H1 (cell line): ENCODE measurements around the gene CREB1. TPM values are rescaled to one million over a fixed set of nuclear protein-coding genes. Genes with fewer than 3 reads are reported as not detected.

Source experiments
- CTCF ChIA-PET: fragments of 300-600 bp; sonication (Branson Sonifier 250); formaldehyde crosslinking; loops from one replicate; lab custom pipeline; 2021; ENCODE audit not compliant: partially characterized antibody; lab: Charles Lee
- POLR2A ChIA-PET: fragments of 300-600 bp; sonication (Branson Sonifier 250); formaldehyde crosslinking; loops from one replicate; lab custom pipeline; 2021; ENCODE audit warnings: inconsistent platforms; ENCODE audit not compliant: partially characterized antibody; lab: Charles Lee
- DNase-seq, 2 experiments: peaks; one replicate each; pipeline versions ENCODE4 v3.0.0 to v3.0.0-alpha.2; 2010 to 2022; ENCODE audit warnings: low spot score in 2 of 2, low read depth in 1 of 2, mixed read lengths in 1 of 2
- FAIRE-seq: peaks from 2 replicates; lab custom pipeline; 2011; peaks lifted over from hg19 to GRCh38; lab: Jason Lieb, UNC
- H2AFZ ChIP-seq: 2 replicates; pipeline ENCODE4 v1.8.1; 2012; ENCODE audit warnings: low read length, inconsistent platforms
- H2AK5ac ChIP-seq: 2 replicates; pipeline ENCODE4 v1.6.1; 2013; ENCODE audit warnings: low read depth, low read length
- H2BK120ac ChIP-seq: replicated peaks from 2 replicates; pipeline ENCODE3; 2013; ENCODE audit warnings: low read depth, low read length, inconsistent platforms
- H2BK12ac ChIP-seq: 2 replicates; pipeline ENCODE4 v1.6.1; 2013; ENCODE audit warnings: low read depth, low read length
- H2BK15ac ChIP-seq: 2 replicates; pipeline ENCODE4 v1.6.1; 2013; ENCODE audit warnings: low read length
- H2BK20ac ChIP-seq: 2 replicates; pipeline ENCODE4 v1.6.1; 2013; ENCODE audit warnings: low read length
- H2BK5ac ChIP-seq: 2 replicates; pipeline ENCODE4 v1.6.1; 2013; ENCODE audit warnings: low read depth, low read length
- H3K14ac ChIP-seq: 2 replicates; pipeline ENCODE4 v1.6.1; 2013; ENCODE audit warnings: inconsistent platforms; ENCODE audit not compliant: insufficient read length
- H3K18ac ChIP-seq: 2 replicates; pipeline ENCODE4 v1.6.1; 2013; ENCODE audit warnings: low read length; ENCODE audit errors: extremely low read depth
- H3K23ac ChIP-seq: 2 replicates; pipeline ENCODE4 v1.6.1; 2013; ENCODE audit warnings: inconsistent platforms; ENCODE audit not compliant: insufficient read length
- H3K23me2 ChIP-seq: 2 replicates; pipeline ENCODE4 v1.6.1; 2013; ENCODE audit warnings: low read depth, low read length
- H3K27ac ChIP-seq: 2 replicates; pipeline ENCODE4 v1.6.1; 2011; ENCODE audit warnings: low read depth, low read length, inconsistent platforms
- H3K27me3 ChIP-seq, 4 experiments: replicated peaks in 1 of 4; 1 replicate in 1 of 4; 2 replicates in 3 of 4; pipeline versions ENCODE4 v1.6.1 to v1.8.1; 2011 to 2013; ENCODE audit warnings: low read length in 3 of 4, mild to moderate bottlenecking in 3 of 4, inconsistent platforms in 2 of 4, mixed read lengths in 2 of 4, moderate library complexity in 1 of 4; ENCODE audit not compliant: control insufficient read depth in 3 of 4, insufficient read depth in 3 of 4; ENCODE audit errors: extremely low read depth in 1 of 4
- H3K36me3 ChIP-seq, 4 experiments: 2 replicates each; pipeline versions ENCODE4 v1.6.1 to v1.8.1; 2011 to 2013; ENCODE audit warnings: mild to moderate bottlenecking in 4 of 4, low read length in 3 of 4, moderate library complexity in 2 of 4, control low read depth in 1 of 4, inconsistent platforms in 1 of 4; ENCODE audit not compliant: insufficient read depth in 4 of 4, control insufficient read depth in 2 of 4
- H3K4ac ChIP-seq: replicated peaks from 2 replicates; pipeline ENCODE3; 2013; ENCODE audit warnings: low read length, low read depth, mixed read lengths, inconsistent platforms; ENCODE audit not compliant: insufficient read length
- H3K4me1 ChIP-seq, 4 experiments: replicated peaks in 1 of 4; 1 replicate in 1 of 4; 2 replicates in 3 of 4; pipeline versions ENCODE4 v1.6.1 to v1.8.1; 2011 to 2013; ENCODE audit warnings: low read length in 3 of 4, inconsistent platforms in 2 of 4, mixed read lengths in 1 of 4; ENCODE audit not compliant: insufficient read depth in 4 of 4, control insufficient read depth in 3 of 4
- H3K4me2 ChIP-seq, 2 experiments: 2 replicates each; pipeline versions ENCODE4 v1.6.1 to v1.8.1; 2011 to 2013; ENCODE audit warnings: low read depth in 2 of 2, low read length in 2 of 2, control low read depth in 1 of 2, inconsistent platforms in 1 of 2, mild to moderate bottlenecking in 1 of 2; ENCODE audit not compliant: insufficient read depth in 1 of 2
- H3K4me3 ChIP-seq, 4 experiments: fragments of 200-600, 300-600 bp in 1 of 4; sonication (generic), shearing (Covaris generic), sonication (Bioruptor Twin) in 1 of 4; 2 replicates each; pipeline versions ENCODE4 v1.5.1 to v1.8.1; 2011 to 2016; ENCODE audit warnings: low read length in 4 of 4, low read depth in 3 of 4, control low read depth in 2 of 4, inconsistent platforms in 2 of 4, mild to moderate bottlenecking in 2 of 4, mixed read lengths in 1 of 4, moderate library complexity in 1 of 4; ENCODE audit not compliant: insufficient read depth in 2 of 4; ENCODE audit errors: extremely low read depth in 1 of 4
- H3K56ac ChIP-seq: replicated peaks from 2 replicates; pipeline ENCODE3; 2013; ENCODE audit warnings: low read depth, mild to moderate bottlenecking, mixed read lengths, low read length, inconsistent platforms; ENCODE audit not compliant: insufficient read length
- H3K79me1 ChIP-seq: 2 replicates; pipeline ENCODE4 v1.6.1; 2013; ENCODE audit warnings: low read depth, low read length, control low read depth
- H3K79me2 ChIP-seq, 2 experiments: 2 replicates each; pipeline versions ENCODE4 v1.6.1 to v1.8.1; 2012 to 2013; ENCODE audit warnings: low read length in 2 of 2, mild to moderate bottlenecking in 2 of 2, inconsistent platforms in 1 of 2; ENCODE audit not compliant: insufficient read depth in 2 of 2, control insufficient read depth in 1 of 2
- H3K9ac ChIP-seq, 4 experiments: replicated peaks in 1 of 4; 1 replicate in 1 of 4; 2 replicates in 3 of 4; pipeline versions ENCODE4 v1.6.1 to v1.8.1; 2011 to 2013; ENCODE audit warnings: low read depth in 3 of 4, low read length in 3 of 4, control low read depth in 2 of 4, mild to moderate bottlenecking in 2 of 4, moderate library complexity in 2 of 4, inconsistent platforms in 1 of 4; ENCODE audit errors: extremely low read depth in 1 of 4
- H3K9me3 ChIP-seq, 2 experiments: 2 replicates each; pipeline versions ENCODE4 v1.6.1 to v1.8.1; 2012 to 2013; ENCODE audit warnings: mild to moderate bottlenecking in 2 of 2, moderate library complexity in 2 of 2, control low read depth in 1 of 2, inconsistent platforms in 1 of 2, low read depth in 1 of 2, low read length in 1 of 2, mixed read lengths in 1 of 2; ENCODE audit not compliant: insufficient read depth in 2 of 2
- H4K20me1 ChIP-seq, 2 experiments: replicated peaks in 1 of 2; 2 replicates each; pipeline versions ENCODE3 to v1.8.1; 2011 to 2013; ENCODE audit warnings: inconsistent platforms in 2 of 2, low read length in 2 of 2, mild to moderate bottlenecking in 1 of 2; ENCODE audit not compliant: insufficient read depth in 2 of 2, control insufficient read depth in 1 of 2
- H4K5ac ChIP-seq: 2 replicates; pipeline ENCODE4 v1.6.1; 2013; ENCODE audit warnings: low read length, low read depth, mixed read lengths, inconsistent platforms; ENCODE audit not compliant: insufficient read length
- H4K8ac ChIP-seq: 2 replicates; pipeline ENCODE4 v1.8.0; 2013; ENCODE audit warnings: mild to moderate bottlenecking, moderate library complexity, low read length, inconsistent platforms; ENCODE audit not compliant: insufficient read depth; ENCODE audit errors: extremely low read depth
- H4K91ac ChIP-seq: replicated peaks from 2 replicates; pipeline ENCODE3; 2013; ENCODE audit warnings: low read length, mixed read lengths, inconsistent platforms; ENCODE audit not compliant: insufficient read length
- BCL11A ChIP-seq, 2 experiments: IDR thresholded peaks; one replicate each; pipeline ENCODE4 v1.6.1; 2011; ENCODE audit warnings: low read depth in 2 of 2, low read length in 2 of 2, mild to moderate bottlenecking in 2 of 2
- BRCA1 ChIP-seq: IDR thresholded peaks from 2 replicates; pipeline ENCODE4 v1.6.1; 2012; ENCODE audit warnings: low read depth, low read length, improper control_type of control experiment
- CHD1 ChIP-seq: IDR thresholded peaks from 2 replicates; pipeline ENCODE4 v1.6.1; 2012; ENCODE audit warnings: low read depth, low read length, improper control_type of control experiment
- CHD2 ChIP-seq: IDR thresholded peaks from 2 replicates; pipeline ENCODE4 v1.6.1; 2012; ENCODE audit warnings: low read length, improper control_type of control experiment
- EP300 ChIP-seq, 2 experiments: IDR thresholded peaks; 1 replicate in 1 of 2; 2 replicates in 1 of 2; pipeline ENCODE4 v1.6.1; 2011 to 2012; ENCODE audit warnings: low read depth in 2 of 2, low read length in 2 of 2, mild to moderate bottlenecking in 2 of 2, borderline replicate concordance in 1 of 2, inconsistent platforms in 1 of 2, moderate library complexity in 1 of 2
- EZH2 ChIP-seq: fragments of 200-600 bp; sonication (generic); IDR thresholded peaks from 2 replicates; pipeline ENCODE4 v1.7.1; 2012; ENCODE audit warnings: low read depth, mild to moderate bottlenecking, moderate library complexity, low read length, inconsistent platforms; ENCODE audit not compliant: severe bottlenecking
- FOSL1 ChIP-seq: IDR thresholded peaks from 2 replicates; pipeline ENCODE4 v1.6.1; 2011; ENCODE audit warnings: mild to moderate bottlenecking, low read depth, low read length, moderate library complexity; ENCODE audit not compliant: insufficient read depth
- JUND ChIP-seq: IDR thresholded peaks from 2 replicates; pipeline ENCODE4 v1.6.1; 2011; ENCODE audit warnings: mild to moderate bottlenecking, improper control_type of control experiment, low read length
- PHF8 ChIP-seq: fragments of 200-600 bp; sonication (generic); conservative IDR thresholded peaks from 2 replicates; pipeline ENCODE4 v1.7.1; 2012; ENCODE audit warnings: low read depth, mild to moderate bottlenecking, inconsistent platforms, low read length, moderate library complexity
- POU5F1 ChIP-seq: IDR thresholded peaks from 2 replicates; pipeline ENCODE4 v1.6.1; 2011; ENCODE audit warnings: low read depth, mild to moderate bottlenecking, low read length, moderate library complexity
- SAP30 ChIP-seq: fragments of 300-600 bp; sonication (generic); IDR thresholded peaks from 2 replicates; pipeline ENCODE4 v1.7.1; 2012; ENCODE audit warnings: low read length, moderate library complexity, mild to moderate bottlenecking, inconsistent platforms; ENCODE audit not compliant: insufficient read depth, insufficient replicate concordance
- SP1 ChIP-seq: IDR thresholded peaks from 2 replicates; pipeline ENCODE4 v1.6.1; 2011; ENCODE audit warnings: low read depth, low read length
- SP4 ChIP-seq: IDR thresholded peaks from 2 replicates; pipeline ENCODE4 v1.6.1; 2012; ENCODE audit warnings: low read length, inconsistent platforms
- SRF ChIP-seq: IDR thresholded peaks from 2 replicates; pipeline ENCODE4 v1.6.1; 2011; ENCODE audit warnings: mild to moderate bottlenecking, low read depth, low read length, moderate library complexity
- TCF12 ChIP-seq: IDR thresholded peaks from 2 replicates; pipeline ENCODE4 v1.6.1; 2011; ENCODE audit warnings: low read depth, mild to moderate bottlenecking, low read length
- WGBS, 2 experiments: shearing (Covaris generic) in 1 of 2; methylation state at CpG; one replicate each; pipeline versions ENCODE4 v1.1.6 to v1.1.7; 2013 to 2015; ENCODE audit warnings: low lambda C conversion rate in 2 of 2, mixed read lengths in 2 of 2, inconsistent platforms in 1 of 2, low coverage in 1 of 2, missing lambda C conversion rate in 1 of 2; ENCODE audit not compliant: insufficient replicate concordance in 2 of 2, insufficient coverage in 1 of 2, insufficient read length in 1 of 2; ENCODE audit errors: extremely low coverage in 1 of 2, missing lambda C conversion rate in 1 of 2; 5-methylcytosine and 5-hydroxymethylcytosine counted together
- polyA plus RNA-seq, 7 experiments: library from polyadenylated mRNA; depleted of rRNA in 3 of 7; stranded (reverse) in 5 of 7; unstranded in 2 of 7; fragments of >200 nt in 5 of 7; fragments of 200-250 nt in 2 of 7; gene quantifications; 1 replicate in 5 of 7; 2 replicates in 1 of 7; 4 replicates in 1 of 7; pipeline versions ENCODE4 v1.2.1 to v1.2.3, GENCODE V29; 2011 to 2013; ENCODE audit warnings: missing spikeins in 2 of 7, mixed read lengths in 2 of 7
- total RNA-seq: library from RNA; stranded (reverse); fragmentation: NEBNext Ultra II Directional; extraction: Animal tissue kit (Norgen Biotek cat#: 25700); gene quantifications from 2 replicates; pipeline ENCODE4 v1.2.1, GENCODE V29; 2021

CREB1 gene
- total and polyA plus RNA-seq, 2 of the 8 experiments (the other 6 are each of a cell fraction or from before 2014, with no cell fraction given), result 46.3 to 99.0 TPM

GRCh38 chr2:207497596-207497995 lies 32.2 kb upstream of the CREB1 start:
- Histone ChIP-seq H3K79me1 (no peaks in the 10 kb centered on the region), H3K27ac (no peak overlapping the region), H2BK120ac (no peak overlapping the region), H4K91ac (no peak overlapping the region), H4K8ac (no peak overlapping the region), H3K9me3 (no peaks in the 10 kb centered on the region), H3K36me3 (no peaks in the 10 kb centered on the region), H2BK12ac (no peak overlapping the region), H3K23ac (no peak overlapping the region), H3K14ac (no peak overlapping the region), H2BK15ac (no peak overlapping the region), H2AFZ (no peak overlapping the region), H3K18ac (no peak overlapping the region), H3K23me2 (no peaks in the 10 kb centered on the region), H3K4me3 (no peak overlapping the region), H2AK5ac (no peak overlapping the region), H3K56ac (no peak overlapping the region), H3K4me2 (no peak overlapping the region), H3K27me3 (no peaks in the 10 kb centered on the region; a peak in 1 of 7 replicates), H3K79me2 (no peaks in the 10 kb centered on the region), H3K4me1 (no peaks in the 10 kb centered on the region), H3K4ac (no peak overlapping the region), H2BK5ac (no peak overlapping the region), H3K9ac (no peak overlapping the region), H2BK20ac (no peak overlapping the region), H4K5ac (no peak overlapping the region), H4K20me1 (no peaks in the 10 kb centered on the region)
- FAIRE-seq (no peak), DNase-seq (no peak)
- 100% methylated on average over 1 of the region's 1 CpG; no CpG with 5 or more reads in 1 of the 2 experiments for WGBS, 2 experiments
- ChIA-PET CTCF (interaction anchor here (0.7 to 1.5 kb wide), 9 partner anchors 14 to 715 kb away, joined by 3 to 4 read pairs (median 3); no protein-coding TSS in a partner anchor), POLR2A (interaction anchor here (1.1 kb wide), 1 partner anchor 32 kb away, joined by 3 read pairs; the partner anchor contains the start of gene CREB1)
- TF ChIP-seq EP300 (IDR thresholded peaks at IDR 0.05; ENCODE audit: borderline replicate concordance in 1 of 2, low read depth in 2 of 2, low read length in 2 of 2) (no peak), SRF (no peak), SAP30 (no peak), CHD2 (no peak), JUND (no peak), POU5F1 (no peak), PHF8 (no peak), BRCA1 (no peak), FOSL1 (no peak), SP1 (no peak), SP4 (no peak), CHD1 (no peak), TCF12 (no peak), BCL11A (IDR thresholded peaks at IDR 0.05; ENCODE audit: low read depth in 2 of 2, low read length in 2 of 2) (no peak), EZH2 (no peak)
